RWPE2 (cell line): ENCODE measurements around the gene SENP6.

Experiments
- ATAC-seq: fragments of 200-7000 bp; cut with Tn5 transposase; 3 replicates; pipeline ENCODE4 v1.9.1; 2021; ENCODE audit warnings: low read depth
- DNase-seq: peaks from one replicate; pipeline ENCODE4 v3.0.0-alpha.2; 2020; ENCODE audit warnings: low spot score
- H3K27ac ChIP-seq: fragments of 450-650 bp; 2 replicates; pipeline ENCODE4 v1.5.1; 2017; ENCODE audit warnings: mild to moderate bottlenecking; ENCODE audit not compliant: poor library complexity, severe bottlenecking
- H3K27me3 ChIP-seq: fragments of 250-450 bp; sonication (Bioruptor Pico); 2 replicates; pipeline ENCODE4 v1.5.1; 2021; ENCODE audit warnings: mild to moderate bottlenecking, moderate library complexity; ENCODE audit not compliant: insufficient read depth, poor library complexity, severe bottlenecking
- H3K36me3 ChIP-seq: fragments of 250-450 bp; sonication (Bioruptor Pico); 2 replicates; pipeline ENCODE4 v1.5.1; 2020; ENCODE audit warnings: low read depth, mild to moderate bottlenecking, moderate library complexity
- H3K4me1 ChIP-seq: fragments of 250-450 bp; sonication (Bioruptor Pico); 2 replicates; pipeline ENCODE4 v1.5.1; 2021; ENCODE audit warnings: mild to moderate bottlenecking, moderate library complexity; ENCODE audit not compliant: insufficient read depth, poor library complexity, severe bottlenecking
- H3K4me3 ChIP-seq: fragments of 250-450 bp; sonication (Bioruptor Pico); 2 replicates; pipeline ENCODE4 v1.5.1; 2021; ENCODE audit warnings: mild to moderate bottlenecking, moderate library complexity; ENCODE audit not compliant: severe bottlenecking
- H3K9me3 ChIP-seq: fragments of 250-450 bp; sonication (Bioruptor Pico); 2 replicates; pipeline ENCODE4 v1.5.1; 2021; ENCODE audit warnings: mild to moderate bottlenecking, moderate library complexity; ENCODE audit not compliant: severe bottlenecking
- TF ChIP-seq, protein P1 (sequence below): fragments of 450-650 bp; IDR thresholded peaks from one replicate; pipeline ENCODE4 v1.5.1; 2017; ENCODE audit warnings: mild to moderate bottlenecking, moderate library complexity; ENCODE audit not compliant: poor library complexity, severe bottlenecking

The SENP6 gene

DNA sequence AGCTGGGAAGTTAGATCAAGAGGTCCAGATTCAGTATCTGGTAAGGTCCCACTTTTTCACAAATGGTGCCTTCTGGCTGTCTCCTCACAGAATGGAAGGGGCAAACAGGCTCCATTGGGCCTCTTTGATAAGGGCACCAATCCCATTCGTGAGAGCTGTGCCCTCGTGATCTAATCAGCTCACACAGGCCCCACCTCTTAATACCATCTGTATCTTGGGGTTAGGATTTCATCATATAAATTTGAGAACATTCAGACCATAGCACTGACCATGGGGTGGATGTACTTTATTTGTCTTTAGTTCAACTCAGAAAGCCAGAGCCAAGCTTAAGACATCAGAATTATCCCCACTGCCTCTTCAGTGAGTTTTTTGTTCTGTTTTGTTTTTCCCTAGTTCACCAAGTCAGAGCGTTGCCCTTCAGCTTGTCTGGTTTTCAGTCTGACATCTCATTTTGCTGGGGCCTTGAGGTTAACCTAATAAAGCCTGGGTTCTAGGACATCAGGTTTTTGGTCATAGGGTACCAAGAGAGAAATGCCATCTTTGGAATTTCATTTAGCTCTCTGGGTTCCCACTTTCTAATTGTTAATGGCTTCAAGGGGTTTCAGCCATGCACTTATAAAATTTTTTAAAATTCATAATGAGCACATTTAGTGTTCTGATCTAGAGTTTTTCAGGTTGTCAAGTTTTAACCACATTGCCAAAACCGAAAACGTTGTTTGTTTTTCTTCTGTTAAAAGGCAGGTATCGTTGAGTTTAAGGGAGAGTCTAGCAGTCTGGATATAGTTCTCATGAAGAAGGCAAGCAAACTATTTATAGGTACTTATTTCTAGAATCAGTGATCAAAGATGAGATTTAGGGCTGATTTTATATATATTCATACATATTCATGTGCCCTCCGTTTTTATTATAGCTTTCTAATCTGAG lies 19.0 kb downstream of the SENP6 start:
- H3K27ac ChIP-seq, result no peak overlapping the region
- ATAC-seq, result no peak

DNA sequence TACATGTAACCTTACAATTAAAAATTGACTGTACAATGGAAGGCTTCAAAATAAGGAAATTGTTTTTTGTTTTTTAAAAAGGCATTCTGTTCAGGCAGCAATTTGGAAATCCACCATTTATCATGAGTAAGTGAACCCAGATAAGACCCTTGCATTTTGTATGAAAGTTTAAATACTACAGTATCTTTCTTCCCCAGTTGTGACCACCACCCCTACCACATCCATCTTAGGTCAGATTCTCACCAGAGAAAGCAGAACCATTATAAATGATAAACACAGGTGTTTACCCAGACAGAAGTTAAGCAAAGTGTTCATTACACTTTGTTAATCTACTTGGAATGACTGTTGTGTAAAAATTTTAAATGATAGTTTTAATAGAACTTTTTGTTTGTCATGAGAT lies 20.2 kb downstream of the SENP6 start:
- DNase-seq (no peak), ATAC-seq (no peak)
- no peak overlapping the region for H3K4me3 ChIP-seq

More for the DNA sequence above, 19.0 kb downstream of the SENP6 start:
- no peak overlapping the region for H3K4me3 ChIP-seq
- DNase-seq, result no peak
- no peaks in the 10 kb centered on the region for H3K27me3 ChIP-seq
- H3K9me3 ChIP-seq, result no peaks in the 10 kb centered on the region
- H3K4me1 ChIP-seq, result no peaks in the 10 kb centered on the region
- peaks cover 42% of the 10 kb centered on the region for H3K36me3 ChIP-seq
- TF ChIP-seq, protein P1, sequence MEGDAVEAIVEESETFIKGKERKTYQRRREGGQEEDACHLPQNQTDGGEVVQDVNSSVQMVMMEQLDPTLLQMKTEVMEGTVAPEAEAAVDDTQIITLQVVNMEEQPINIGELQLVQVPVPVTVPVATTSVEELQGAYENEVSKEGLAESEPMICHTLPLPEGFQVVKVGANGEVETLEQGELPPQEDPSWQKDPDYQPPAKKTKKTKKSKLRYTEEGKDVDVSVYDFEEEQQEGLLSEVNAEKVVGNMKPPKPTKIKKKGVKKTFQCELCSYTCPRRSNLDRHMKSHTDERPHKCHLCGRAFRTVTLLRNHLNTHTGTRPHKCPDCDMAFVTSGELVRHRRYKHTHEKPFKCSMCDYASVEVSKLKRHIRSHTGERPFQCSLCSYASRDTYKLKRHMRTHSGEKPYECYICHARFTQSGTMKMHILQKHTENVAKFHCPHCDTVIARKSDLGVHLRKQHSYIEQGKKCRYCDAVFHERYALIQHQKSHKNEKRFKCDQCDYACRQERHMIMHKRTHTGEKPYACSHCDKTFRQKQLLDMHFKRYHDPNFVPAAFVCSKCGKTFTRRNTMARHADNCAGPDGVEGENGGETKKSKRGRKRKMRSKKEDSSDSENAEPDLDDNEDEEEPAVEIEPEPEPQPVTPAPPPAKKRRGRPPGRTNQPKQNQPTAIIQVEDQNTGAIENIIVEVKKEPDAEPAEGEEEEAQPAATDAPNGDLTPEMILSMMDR, result no peak

DNA sequence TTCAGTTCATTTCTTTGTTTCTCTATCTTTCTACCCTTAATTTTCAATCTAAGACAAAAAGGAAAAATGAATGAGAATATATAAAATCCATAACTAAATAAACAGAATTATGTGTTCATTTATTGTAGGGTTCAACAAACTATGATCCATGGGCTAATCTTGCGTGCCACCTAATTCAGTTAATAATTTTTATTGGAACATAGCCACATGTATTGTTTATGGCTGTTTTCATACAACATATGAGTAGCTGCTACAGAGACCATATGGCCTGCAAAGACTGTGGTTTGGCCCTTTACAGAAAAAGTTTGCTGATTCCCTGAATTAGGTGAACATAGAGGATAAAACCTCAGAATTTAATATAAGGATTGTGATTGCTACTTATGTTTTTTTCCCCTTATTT lies 21.8 kb downstream of the SENP6 start:
- Histone ChIP-seq H3K4me3 (no peak overlapping the region), H3K9me3 (no peaks in the 10 kb centered on the region), H3K36me3 (peaks cover 68% of the 10 kb centered on the region), H3K27me3 (no peaks in the 10 kb centered on the region), H3K27ac (no peak overlapping the region), H3K4me1 (peaks cover 3% of the 10 kb centered on the region)
- no peak for ATAC-seq
- TF ChIP-seq, protein P1, result no peak
- no peak for DNase-seq

More for the DNA sequence above, 20.2 kb downstream of the SENP6 start:
- Histone ChIP-seq H3K27me3 (no peaks in the 10 kb centered on the region), H3K36me3 (peaks cover 51% of the 10 kb centered on the region), H3K4me1 (no peaks in the 10 kb centered on the region), H3K27ac (no peak overlapping the region), H3K9me3 (no peaks in the 10 kb centered on the region)
- TF ChIP-seq, protein P1, result no peak

DNA sequence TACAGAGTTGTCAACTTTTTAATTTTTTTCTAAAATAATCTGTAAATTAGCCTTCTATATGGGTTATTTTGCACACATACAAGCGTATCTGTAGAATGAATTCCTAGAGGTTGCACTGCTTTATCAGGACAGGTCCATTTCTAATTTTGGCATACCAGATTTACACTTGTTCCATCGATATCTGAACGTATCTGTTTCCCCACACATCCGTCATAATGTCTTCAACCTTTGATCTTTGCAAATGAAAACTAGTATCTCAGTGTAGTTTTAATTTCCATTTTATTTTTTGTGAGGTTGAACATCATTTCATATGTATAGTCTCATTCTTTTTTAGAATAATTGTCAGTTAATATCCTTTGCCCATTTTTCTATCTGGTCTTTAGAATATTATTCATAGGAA lies 22.7 kb downstream of the SENP6 start:
- TF ChIP-seq, protein P1, result no peak
- ATAC-seq (no peak), DNase-seq (no peak)
- no peaks in the 10 kb centered on the region for H3K27me3 ChIP-seq
- H3K9me3 ChIP-seq, result no peaks in the 10 kb centered on the region
- no peak overlapping the region for H3K4me3 ChIP-seq
- H3K27ac ChIP-seq, result no peak overlapping the region
- peaks cover 3% of the 10 kb centered on the region for H3K4me1 ChIP-seq
- H3K36me3 ChIP-seq, result peaks cover 76% of the 10 kb centered on the region

DNA sequence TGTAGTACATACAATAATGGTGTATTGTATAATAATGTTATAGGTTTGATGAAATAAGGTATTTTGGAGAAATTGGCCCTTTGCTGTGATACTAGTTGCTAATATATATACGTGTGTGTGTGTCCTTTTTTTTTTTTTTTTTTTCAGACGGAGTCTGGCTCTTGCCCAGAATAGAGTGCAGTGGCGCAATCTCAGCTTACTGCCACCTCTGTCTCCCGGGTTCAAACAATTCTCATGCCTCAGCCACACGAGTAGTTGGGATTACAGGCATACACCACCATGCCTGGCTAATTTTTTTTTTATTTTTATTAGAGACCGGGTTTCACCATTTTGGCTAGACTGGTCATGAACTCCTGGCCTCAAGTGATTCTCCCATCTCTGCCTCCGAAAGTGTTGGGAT lies 23.3 kb downstream of the SENP6 start:
- peaks cover 80% of the 10 kb centered on the region for H3K36me3 ChIP-seq
- no peaks in the 10 kb centered on the region for H3K9me3 ChIP-seq
- no peak for ATAC-seq

More for the DNA sequence above, 23.3 kb downstream of the SENP6 start:
- Histone ChIP-seq H3K4me1 (peaks cover 3% of the 10 kb centered on the region), H3K27ac (no peak overlapping the region), H3K27me3 (no peaks in the 10 kb centered on the region), H3K4me3 (no peak overlapping the region)
- TF ChIP-seq, protein P1, result no peak
- no peak for DNase-seq
